DOHH2 (cell line): ENCODE data around the gene EHD2.

Experiments used
- H3F3A ChIP-seq: fragments of 200-600 bp; sonication (generic), shearing (Covaris generic); 2 replicates; pipeline ENCODE4 v1.6.0; 2016; ENCODE audit warnings: antibody characterized with exemption, mild to moderate bottlenecking; ENCODE audit not compliant: control insufficient read depth, insufficient read depth
- H3K27ac ChIP-seq: fragments of 200-600 bp; sonication (generic); 2 replicates; pipeline ENCODE4 v1.5.1; 2014; ENCODE audit warnings: low read depth, mild to moderate bottlenecking, low read length, moderate library complexity
- H3K27me3 ChIP-seq: fragments of 200-600 bp; sonication (generic); 2 replicates; pipeline ENCODE4 v1.6.1; 2014; ENCODE audit warnings: mild to moderate bottlenecking, low read length, mixed read lengths; ENCODE audit not compliant: control insufficient read depth
- H3K36me3 ChIP-seq: fragments of 200-600 bp; sonication (generic); 2 replicates; pipeline ENCODE4 v1.6.1; 2014; ENCODE audit warnings: mild to moderate bottlenecking, low read length, moderate library complexity, mixed read lengths; ENCODE audit not compliant: control insufficient read depth
- H3K4me1 ChIP-seq: fragments of 200-600 bp; sonication (generic); 2 replicates; pipeline ENCODE4 v1.6.1; 2014; ENCODE audit warnings: mild to moderate bottlenecking, low read length, mixed read lengths; ENCODE audit not compliant: control insufficient read depth
- H3K4me2 ChIP-seq: fragments of 200-600 bp; sonication (generic); 2 replicates; pipeline ENCODE4 v1.6.0; 2014; ENCODE audit warnings: mild to moderate bottlenecking, low read length, moderate library complexity
- H3K4me3 ChIP-seq: fragments of 200-600 bp; sonication (generic); 2 replicates; pipeline ENCODE4 v1.5.1; 2014; ENCODE audit warnings: mild to moderate bottlenecking, low read length, mixed read lengths
- H3K79me2 ChIP-seq: fragments of 200-600 bp; sonication (generic); 2 replicates; pipeline ENCODE4 v1.6.1; 2014; ENCODE audit warnings: mild to moderate bottlenecking, low read length, mixed read lengths; ENCODE audit not compliant: control insufficient read depth
- H3K9me2 ChIP-seq: fragments of 200-600 bp; sonication (generic); replicated peaks from 2 replicates; pipeline ENCODE4 v1.6.1; 2014; ENCODE audit warnings: mild to moderate bottlenecking, low read length, mixed read lengths; ENCODE audit not compliant: control insufficient read depth
- H3K9me3 ChIP-seq: fragments of 200-600 bp; sonication (generic); 2 replicates; pipeline ENCODE4 v1.6.1; 2014; ENCODE audit warnings: antibody characterized with exemption, low read length, mixed read lengths; ENCODE audit not compliant: control insufficient read depth, insufficient read depth
- H4K20me1 ChIP-seq: fragments of 200-600 bp; sonication (generic); 2 replicates; pipeline ENCODE4 v1.6.0; 2014; ENCODE audit warnings: low read depth, mild to moderate bottlenecking, antibody characterized with exemption, low read length, moderate library complexity; ENCODE audit not compliant: control insufficient read depth, insufficient read depth
- CTCF ChIP-seq: fragments of 200-600 bp; sonication (generic); IDR thresholded peaks from one replicate; pipeline ENCODE4 v1.5.1; 2014; ENCODE audit warnings: antibody characterized with exemption, mild to moderate bottlenecking, low read depth, low read length; ENCODE audit not compliant: poor library complexity, severe bottlenecking
- EZH2phosphoT487 ChIP-seq: fragments of 200-600 bp; sonication (generic); IDR thresholded peaks from 2 replicates; pipeline ENCODE4 v1.6.1; 2017; ENCODE audit warnings: borderline replicate concordance, mild to moderate bottlenecking, antibody characterized with exemption, low read length, moderate library complexity, mixed read lengths

Gene EHD2

GRCh38 chr19:47755762-47756626, 42.8 kb downstream of the EHD2 start:
- Histone ChIP-seq H3K27me3 (no peaks in the 10 kb centered on the region), H3K4me3 (no peak overlapping the region), H3K36me3 (peaks cover 79% of the 10 kb centered on the region), H3K4me1 (no peaks in the 10 kb centered on the region), H3K27ac (no peak overlapping the region), H3F3A (0 out of 2 replicates have a peak, but pooled peaks cover 3% of the 10 kb centered on the region), H3K4me2 (no peak overlapping the region), H3K9me2 (no peaks in the 10 kb centered on the region), H3K9me3 (no peaks in the 10 kb centered on the region), H4K20me1 (no peaks in the 10 kb centered on the region), H3K79me2 (no peaks in the 10 kb centered on the region)
- TF ChIP-seq EZH2phosphoT487 (no peak), CTCF (no peak)

GRCh38 chr19:47756627-47756929, 43.4 kb downstream of the EHD2 start:
- peaks cover 73% of the 10 kb centered on the region for H3K36me3 ChIP-seq

GRCh38 chr19:47756953-47757608, 43.9 kb downstream of the EHD2 start:
- H3K4me2 ChIP-seq, result no peak overlapping the region
- no peaks in the 10 kb centered on the region for H3K9me3 ChIP-seq
- TF ChIP-seq CTCF (no peak), EZH2phosphoT487 (no peak)
- H3K4me3 ChIP-seq, result no peak overlapping the region
- no peaks in the 10 kb centered on the region for H4K20me1 ChIP-seq
- H3K9me2 ChIP-seq, result no peaks in the 10 kb centered on the region
- H3K36me3 ChIP-seq, result peaks cover 71% of the 10 kb centered on the region
- no peaks in the 10 kb centered on the region for H3K4me1 ChIP-seq
- H3K27ac ChIP-seq, result no peak overlapping the region
- H3F3A ChIP-seq, result 0 out of 2 replicates have a peak, but pooled peaks cover 3% of the 10 kb centered on the region
- H3K79me2 ChIP-seq, result no peaks in the 10 kb centered on the region
- H3K27me3 ChIP-seq, result no peaks in the 10 kb centered on the region

More at GRCh38 chr19:47756627-47756929, 43.4 kb downstream of the EHD2 start:
- H3K79me2 ChIP-seq, result no peaks in the 10 kb centered on the region
- no peaks in the 10 kb centered on the region for H3K9me3 ChIP-seq
- TF ChIP-seq CTCF (no peak), EZH2phosphoT487 (no peak)
- H4K20me1 ChIP-seq, result no peaks in the 10 kb centered on the region
- H3K9me2 ChIP-seq, result no peaks in the 10 kb centered on the region
- H3K4me1 ChIP-seq, result no peaks in the 10 kb centered on the region
- H3K27me3 ChIP-seq, result no peaks in the 10 kb centered on the region
- no peak overlapping the region for H3K4me3 ChIP-seq
- H3K4me2 ChIP-seq, result no peak overlapping the region
- H3K27ac ChIP-seq, result no peak overlapping the region
- H3F3A ChIP-seq, result 0 out of 2 replicates have a peak, but pooled peaks cover 3% of the 10 kb centered on the region
